Pulmonary artery endothelial cell (primary cell): ENCODE measurements around the gene SLC28A2. TPM values are rescaled to one million over a fixed set of nuclear protein-coding genes. Genes with fewer than 3 reads are reported as not detected.
"Not testable (repeated sequence)": the region's sequence is repeated elsewhere in the genome, so short reads cannot be mapped to it uniquely, and the experiment has no call there.

Experiments used
- DNase-seq: peaks from one replicate; pipeline ENCODE4 v3.0.0-alpha.2; 2011; ENCODE audit warnings: low read depth, low spot score
- total RNA-seq: library from RNA; depleted of rRNA; stranded (reverse); fragments of >200 nt; gene quantifications from 2 replicates; pipeline ENCODE4 v1.2.3, GENCODE V29; 2014

SLC28A2 gene
- not detected in 2 replicates for total RNA-seq

DNA sequence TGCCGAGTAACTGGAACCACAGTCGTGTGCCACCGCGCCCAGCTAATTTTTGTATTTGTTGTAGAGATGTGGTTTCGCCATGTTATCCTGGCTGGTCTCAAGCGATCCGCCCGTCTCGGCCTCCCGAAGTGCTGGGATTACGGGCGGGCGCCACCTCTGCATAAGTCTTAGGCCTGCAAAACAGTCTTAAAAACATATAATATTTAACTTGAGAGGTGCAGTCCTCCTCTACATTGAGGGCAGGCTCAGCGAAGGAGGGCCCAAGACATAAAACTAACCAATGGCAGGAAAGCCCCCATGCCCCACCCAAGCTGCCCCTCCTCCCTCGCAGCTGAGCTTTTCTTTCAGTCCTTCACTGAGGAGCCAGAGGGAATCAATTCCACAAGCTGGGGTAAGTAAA, at the start of gene SLC28A2:
Gene SLC28A2, plus strand, starts transcription at position 347 of the 400 bp plus-strand sequence. CDS start 982 bp downstream, outside the sequence.
- no peak for DNase-seq

DNA sequence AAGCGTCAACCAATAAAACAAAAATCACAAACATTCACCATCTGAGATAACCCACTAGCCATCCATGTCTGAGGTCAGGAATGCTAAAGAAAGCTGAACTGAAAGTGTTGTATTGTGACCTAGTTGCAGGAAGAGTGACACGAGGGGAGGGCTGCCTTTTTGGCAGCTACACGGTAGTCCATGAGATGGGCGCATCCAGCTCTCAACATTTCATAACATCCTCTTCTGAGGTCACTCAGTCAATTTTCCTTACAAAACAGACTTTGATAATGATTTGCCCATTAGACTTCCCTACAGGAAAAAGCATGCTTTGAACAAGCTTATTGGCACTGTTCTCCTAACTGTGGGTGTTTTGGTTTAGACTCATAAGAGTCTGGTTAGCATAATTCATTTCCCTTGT, 48.9 kb upstream of the SLC28A2 start:
- DNase-seq = no peak

GRCh38 chr15:45205192-45205591, 46.8 kb upstream of the SLC28A2 start:
- DNase-seq = no peak

GRCh38 chr15:45212493-45212892, 39.5 kb upstream of the SLC28A2 start:
- DNase-seq = no peak

DNA sequence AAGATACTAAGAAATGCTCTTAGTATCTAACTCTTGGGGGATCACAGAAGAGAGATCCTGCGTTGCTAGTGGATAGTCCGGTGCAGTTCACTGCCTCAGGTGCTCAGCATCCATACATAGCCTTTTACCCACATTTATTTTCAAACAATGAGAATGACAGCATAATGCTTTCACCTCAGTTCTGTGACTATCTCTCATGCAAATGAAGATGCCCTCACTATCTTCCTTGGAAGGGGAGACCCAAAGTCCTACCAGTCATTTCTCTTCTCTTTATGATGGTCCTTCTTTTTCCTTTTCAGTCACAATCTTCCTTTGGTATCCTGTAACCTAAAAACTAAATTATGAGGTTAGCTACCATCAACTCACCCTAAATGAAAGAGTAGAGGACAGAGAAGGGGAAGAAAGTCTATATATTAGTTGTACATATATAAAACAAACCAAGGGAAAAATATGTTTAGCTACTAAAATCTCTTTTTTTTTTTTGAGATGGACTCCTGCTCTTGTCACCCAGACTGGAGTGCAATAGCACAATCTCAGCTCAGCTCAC, 30.9 kb upstream of the SLC28A2 start:
- no peak for DNase-seq

DNA sequence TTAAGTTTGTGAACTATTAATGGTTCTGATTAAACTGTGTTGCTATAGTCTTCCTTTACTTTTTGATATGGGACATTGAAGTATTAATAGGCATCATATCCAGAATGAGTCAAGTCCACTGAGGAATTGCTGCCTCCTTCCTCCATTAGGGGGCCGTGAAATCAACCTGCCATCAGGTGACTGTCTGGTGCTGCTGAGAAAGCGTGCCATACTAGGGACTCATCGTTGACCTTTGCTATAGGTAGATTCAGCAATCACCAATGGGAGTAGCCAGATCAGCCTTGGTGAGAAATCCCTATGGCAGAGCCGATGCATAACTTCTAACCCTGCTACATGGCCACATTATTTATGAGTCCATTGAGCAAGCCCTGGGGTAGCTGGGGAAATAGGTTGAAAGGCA, 30.1 kb upstream of the SLC28A2 start:
- no peak for DNase-seq

GRCh38 chr15:45224621-45225217, 27.3 kb upstream of the SLC28A2 start:
- DNase-seq = no peak

GRCh38 chr15:45225506-45226273, 26.3 kb upstream of the SLC28A2 start:
- DNase-seq = no peak

GRCh38 chr15:45228931-45229330, 23.1 kb upstream of the SLC28A2 start:
- no peak for DNase-seq

- no peak for DNase-seq
Measured at GRCh38 chr15:45230245-45230965, 21.6 kb upstream of the SLC28A2 start.

DNA sequence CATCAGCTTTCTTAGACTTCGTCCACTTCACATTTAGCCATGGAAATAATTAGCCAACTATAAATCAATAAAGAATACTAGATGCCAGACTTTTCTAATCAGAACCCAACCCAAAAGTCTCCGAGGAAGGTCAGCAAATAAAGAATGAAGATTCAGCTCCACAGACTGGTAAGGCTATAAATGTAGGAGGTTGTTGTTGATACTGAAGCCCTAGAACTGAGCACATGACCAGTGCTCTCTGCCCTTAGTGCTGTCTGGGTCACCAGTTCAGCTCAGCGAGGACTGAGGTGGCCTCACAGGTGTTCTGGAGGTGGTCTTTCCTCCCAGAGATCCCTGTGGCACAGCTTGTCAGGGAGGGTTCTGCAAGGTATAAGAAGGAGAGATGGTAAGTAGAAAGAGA, 20.9 kb upstream of the SLC28A2 start:
- DNase-seq = no peak

DNA sequence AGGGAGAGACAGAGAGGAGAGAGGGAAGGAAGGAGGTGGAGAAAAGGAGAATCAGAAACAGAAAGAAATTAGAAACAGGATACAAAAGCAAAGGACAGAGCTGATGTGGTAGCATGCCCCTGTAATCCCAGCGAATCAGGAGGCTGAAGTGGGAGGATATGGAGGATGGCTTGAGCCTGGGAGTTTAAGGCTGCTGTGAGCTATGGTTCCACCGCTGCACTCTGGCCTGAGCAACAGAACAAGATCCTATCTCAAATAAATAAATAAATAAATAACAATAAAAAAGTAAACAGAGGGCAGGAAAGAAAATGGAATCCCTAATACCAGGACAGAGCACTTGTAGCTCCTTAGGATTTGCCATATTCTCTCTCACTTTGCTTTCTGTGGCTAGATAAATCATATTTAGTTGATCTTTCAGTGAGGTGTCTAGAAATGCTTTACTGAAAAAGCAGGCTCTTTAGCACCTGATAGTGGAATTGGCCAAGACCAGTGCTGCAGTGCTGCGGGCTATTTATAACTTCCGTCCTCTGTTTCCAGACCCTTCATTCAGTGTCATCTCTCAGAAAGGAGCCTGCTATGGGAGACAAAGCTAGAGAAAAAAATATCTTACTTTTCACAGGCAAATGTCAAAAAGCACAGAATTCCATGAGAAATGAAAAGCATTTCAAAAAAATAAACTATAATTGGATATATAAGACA, 20.0 kb upstream of the SLC28A2 start:
- no peak for DNase-seq

DNA sequence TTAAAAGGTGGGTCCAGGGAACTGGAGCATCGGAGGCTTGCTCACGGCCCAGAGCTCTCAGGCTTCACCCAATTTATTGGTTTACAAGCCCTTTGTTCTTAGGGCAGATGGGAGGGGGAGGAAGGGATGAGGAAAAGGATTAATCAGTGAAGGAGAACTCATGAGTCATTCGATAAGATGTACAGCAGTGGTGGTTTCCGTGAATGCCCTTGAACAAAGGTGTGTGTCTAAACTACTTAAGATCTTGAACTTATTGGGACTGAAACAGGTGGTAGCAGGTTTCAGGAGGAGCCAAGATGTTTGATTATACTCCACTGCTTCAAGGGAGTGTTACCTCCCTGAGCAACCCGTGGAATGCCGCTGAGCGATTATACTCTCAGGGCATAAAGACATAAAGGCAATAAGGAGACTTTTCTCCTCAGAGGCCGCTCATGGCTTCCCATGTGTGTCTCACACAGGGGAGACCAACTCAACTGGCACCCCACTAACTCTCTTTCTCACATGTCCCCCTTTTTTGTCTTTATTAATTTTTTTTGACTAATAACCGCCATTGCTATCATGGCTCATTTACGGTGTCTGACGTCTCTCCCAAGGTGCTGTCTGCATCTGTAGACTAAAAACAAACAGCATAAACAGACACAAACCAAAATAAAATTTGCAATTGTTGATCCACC, 17.3 kb upstream of the SLC28A2 start:
- DNase-seq = no peak

GRCh38 chr15:45236806-45237205, 15.2 kb upstream of the SLC28A2 start:
- DNase-seq = not testable (repeated sequence)

GRCh38 chr15:45242289-45242688, 9.7 kb upstream of the SLC28A2 start:
- no peak for DNase-seq

GRCh38 chr15:45249125-45249780, 2.8 kb upstream of the SLC28A2 start:
- DNase-seq = no peak

GRCh38 chr15:45253330-45253729, 1.3 kb downstream of the SLC28A2 start:
- DNase-seq = no peak

- no peak for DNase-seq
Measured at GRCh38 chr15:45254405-45254804, 2.4 kb downstream of the SLC28A2 start.

GRCh38 chr15:45254824-45255223, 2.8 kb downstream of the SLC28A2 start:
- not testable (repeated sequence) for DNase-seq

DNA sequence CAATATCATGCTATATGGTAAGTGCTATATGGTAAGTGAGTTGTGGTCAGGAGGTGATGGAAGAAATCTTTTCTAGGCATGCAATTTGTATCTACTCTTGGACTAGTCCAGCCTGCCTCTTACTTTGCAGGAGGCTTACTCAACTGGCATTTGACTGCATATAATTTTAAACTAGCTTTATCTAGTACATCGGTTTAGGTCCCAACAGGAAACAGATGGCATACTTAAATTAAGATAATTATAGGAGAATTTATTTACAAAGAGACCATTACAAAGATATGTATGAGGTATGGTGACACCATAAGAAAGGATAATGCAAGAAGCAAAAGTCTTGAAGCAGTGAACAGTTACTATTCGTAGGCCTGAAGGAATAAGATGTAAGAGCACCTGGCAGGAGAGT, 7.8 kb downstream of the SLC28A2 start:
- no peak for DNase-seq
